Measurements from ENCODE around the gene HOXC9. TPM values are rescaled to one million over a fixed set of nuclear protein-coding genes. Genes with fewer than 3 reads are reported as not detected.
A peak's percentile ranks its signal among the peaks of the same experiment; 100 is the strongest.

The HOXC9 gene
- total RNA-seq, 6 donors from 2014 or later, result 0.17 to 0.23 TPM; not detected in 4

DNA sequence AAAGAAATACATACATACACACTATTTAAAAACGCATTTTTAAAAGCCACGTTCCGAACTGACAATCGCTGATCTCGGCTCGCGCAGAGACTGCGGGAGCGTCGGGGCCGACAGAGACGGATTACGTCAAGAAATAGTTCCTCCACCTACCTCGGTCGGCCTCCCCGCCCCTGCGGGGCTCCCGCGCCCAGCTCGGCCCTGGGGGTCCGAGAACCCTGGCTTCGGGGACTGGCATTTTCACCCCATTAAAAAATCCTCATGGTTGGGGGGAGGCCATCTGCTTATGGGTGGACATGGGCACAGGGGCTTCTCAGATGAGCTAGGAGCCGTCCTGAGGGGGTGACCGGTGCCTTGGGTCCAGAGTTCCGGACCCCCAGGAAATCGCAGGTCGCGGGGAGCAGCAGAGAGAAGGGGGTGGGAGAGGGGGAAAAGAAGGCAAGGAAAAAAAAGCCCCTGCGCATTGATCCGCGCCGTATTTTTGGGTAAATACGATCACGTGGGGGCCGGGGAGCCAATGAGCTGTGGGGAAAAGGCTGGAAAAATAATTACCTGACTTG, 324 bp upstream of the HOXC9 start:
- 5 to 6% methylated on average over 21 to 35 of the region's 35 CpGs for WGBS, 2 donors
- Histone ChIP-seq H3K4me1 (peaks cover 24 to 40% (median 33%) of the 10 kb centered on the region in 4 donors), H3K36me3 (no peaks in the 10 kb centered on the region), H3K27ac (no peak overlapping the region), H3K9me3 (no peaks in the 10 kb centered on the region), H3K27me3 (peaks cover 3 to 100% (median 60%) of the 10 kb centered on the region in 4 donors), H3K4me3 (peak overlapping the region in 2 of 4 donors; percentile 14 to 30)
- peak in 1 of 2 donors; percentile 55 for ATAC-seq (ENCODE audit: low FRiP score in 2 of 2)
- no peak for TF ChIP-seq EP300 (IDR thresholded peaks at IDR 0.05)
- TF ChIP-seq, protein P1, sequence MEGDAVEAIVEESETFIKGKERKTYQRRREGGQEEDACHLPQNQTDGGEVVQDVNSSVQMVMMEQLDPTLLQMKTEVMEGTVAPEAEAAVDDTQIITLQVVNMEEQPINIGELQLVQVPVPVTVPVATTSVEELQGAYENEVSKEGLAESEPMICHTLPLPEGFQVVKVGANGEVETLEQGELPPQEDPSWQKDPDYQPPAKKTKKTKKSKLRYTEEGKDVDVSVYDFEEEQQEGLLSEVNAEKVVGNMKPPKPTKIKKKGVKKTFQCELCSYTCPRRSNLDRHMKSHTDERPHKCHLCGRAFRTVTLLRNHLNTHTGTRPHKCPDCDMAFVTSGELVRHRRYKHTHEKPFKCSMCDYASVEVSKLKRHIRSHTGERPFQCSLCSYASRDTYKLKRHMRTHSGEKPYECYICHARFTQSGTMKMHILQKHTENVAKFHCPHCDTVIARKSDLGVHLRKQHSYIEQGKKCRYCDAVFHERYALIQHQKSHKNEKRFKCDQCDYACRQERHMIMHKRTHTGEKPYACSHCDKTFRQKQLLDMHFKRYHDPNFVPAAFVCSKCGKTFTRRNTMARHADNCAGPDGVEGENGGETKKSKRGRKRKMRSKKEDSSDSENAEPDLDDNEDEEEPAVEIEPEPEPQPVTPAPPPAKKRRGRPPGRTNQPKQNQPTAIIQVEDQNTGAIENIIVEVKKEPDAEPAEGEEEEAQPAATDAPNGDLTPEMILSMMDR (IDR thresholded peaks at IDR 0.05), result no peak
- TF ChIP-seq POLR2AphosphoS5 (IDR thresholded peaks at IDR 0.05), result no peak
- no peak for TF ChIP-seq POLR2A (IDR thresholded peaks at IDR 0.05)
- peak in 1 of 2 donors; percentile 72 for DNase-seq

DNA sequence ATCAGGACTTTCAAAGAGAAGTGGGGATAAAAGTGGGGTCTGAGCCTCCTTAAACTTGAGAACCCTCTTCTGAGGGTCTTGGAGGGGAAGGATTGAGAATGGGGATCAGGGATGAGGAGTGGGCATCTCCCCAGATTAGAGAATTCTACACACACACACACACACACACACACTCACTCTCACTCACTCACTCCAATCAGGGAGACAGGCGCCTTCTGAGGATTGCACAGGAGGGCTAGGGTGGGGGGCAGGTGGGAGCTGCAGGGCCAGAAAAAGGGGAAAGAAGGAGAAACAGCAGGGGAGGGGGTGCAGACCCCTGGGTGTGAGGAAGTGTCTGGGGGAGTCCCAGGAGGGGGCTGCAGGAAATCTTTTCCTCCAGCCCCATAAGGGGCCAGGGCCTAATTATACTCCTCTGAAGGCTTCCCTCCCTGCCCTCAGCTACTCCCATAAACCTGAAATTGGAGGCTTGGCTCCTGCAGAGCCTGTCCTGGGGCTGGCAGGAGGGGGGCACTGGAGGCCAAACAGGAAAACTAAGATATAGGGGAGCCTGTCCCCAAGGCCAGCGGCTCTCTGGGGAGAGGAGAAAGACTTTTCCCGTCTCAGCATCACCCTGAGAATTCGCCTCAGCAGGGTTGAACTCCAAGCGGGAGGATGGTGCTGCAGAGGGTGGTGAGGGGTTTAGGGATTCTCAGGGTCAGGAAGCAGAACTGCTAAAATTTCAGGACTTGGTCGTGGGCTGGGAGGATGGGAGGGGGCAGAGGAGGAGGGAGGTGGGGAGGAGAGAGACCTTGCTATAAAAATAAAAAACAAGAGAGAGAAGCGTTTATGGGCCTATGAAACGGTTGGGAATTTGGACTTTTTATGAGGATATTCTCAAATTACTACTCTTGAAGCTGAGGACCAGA, 1.6 kb downstream of the HOXC9 start:
- Histone ChIP-seq H3K27me3 (peaks cover 3 to 95% (median 58%) of the 10 kb centered on the region in 4 donors), H3K27ac (no peak overlapping the region), H3K4me1 (peaks cover 14 to 32% (median 23%) of the 10 kb centered on the region in 4 donors), H3K4me3 (no peak overlapping the region), H3K9me3 (no peaks in the 10 kb centered on the region), H3K36me3 (no peaks in the 10 kb centered on the region)
- DNase-seq, result no peak
- WGBS, 2 donors, result 23% methylated on average over 8 of the region's 8 CpGs
- no peak for ATAC-seq (ENCODE audit: low FRiP score in 2 of 2)
- TF ChIP-seq, protein P1 (IDR thresholded peaks at IDR 0.05), result no peak
- no peak for TF ChIP-seq POLR2AphosphoS5 (IDR thresholded peaks at IDR 0.05)
- TF ChIP-seq POLR2A (IDR thresholded peaks at IDR 0.05), result no peak
- no peak for TF ChIP-seq EP300 (IDR thresholded peaks at IDR 0.05)

DNA sequence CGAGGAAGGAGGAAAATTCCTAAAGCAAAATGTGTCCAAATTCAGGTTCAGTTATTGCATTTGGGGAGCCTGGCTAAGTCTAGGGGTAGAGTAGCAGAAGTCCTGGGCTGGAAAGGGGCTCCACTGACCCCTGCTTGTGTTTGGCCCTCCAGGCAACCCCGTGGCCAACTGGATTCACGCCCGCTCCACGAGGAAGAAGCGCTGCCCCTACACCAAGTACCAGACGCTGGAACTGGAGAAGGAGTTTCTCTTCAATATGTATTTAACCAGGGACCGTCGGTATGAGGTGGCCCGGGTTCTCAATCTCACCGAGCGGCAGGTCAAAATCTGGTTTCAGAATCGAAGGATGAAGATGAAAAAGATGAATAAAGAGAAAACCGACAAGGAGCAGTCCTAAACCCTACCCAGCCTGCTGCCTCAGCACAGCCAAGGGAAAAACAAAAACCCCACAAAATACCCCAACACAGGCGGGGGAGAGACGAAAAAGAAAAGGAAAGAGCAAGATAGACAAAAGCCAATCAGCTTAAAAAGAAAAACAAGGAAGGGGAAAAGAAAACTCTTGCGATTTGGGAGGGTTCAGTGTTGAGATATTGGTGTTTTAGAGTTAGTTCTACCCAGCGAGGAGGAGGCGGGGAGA, 2.4 kb downstream of the HOXC9 start:
- Histone ChIP-seq H3K36me3 (no peaks in the 10 kb centered on the region), H3K27me3 (peaks cover 1 to 95% (median 57%) of the 10 kb centered on the region in 4 donors), H3K9me3 (no peaks in the 10 kb centered on the region), H3K27ac (no peak overlapping the region), H3K4me1 (peaks cover 12 to 34% (median 23%) of the 10 kb centered on the region in 4 donors), H3K4me3 (no peak overlapping the region)
- 17 to 18% methylated on average over 19 of the region's 19 CpGs for whole genome bisulfite sequencing, 2 donors
- no peak for ATAC-seq (ENCODE audit: low FRiP score in 2 of 2)
- TF ChIP-seq POLR2A (IDR thresholded peaks at IDR 0.05) (no peak), POLR2AphosphoS5 (IDR thresholded peaks at IDR 0.05) (no peak), EP300 (IDR thresholded peaks at IDR 0.05) (no peak)
- TF ChIP-seq, protein P1 (IDR thresholded peaks at IDR 0.05), result no peak
- DNase-seq, result no peak

DNA sequence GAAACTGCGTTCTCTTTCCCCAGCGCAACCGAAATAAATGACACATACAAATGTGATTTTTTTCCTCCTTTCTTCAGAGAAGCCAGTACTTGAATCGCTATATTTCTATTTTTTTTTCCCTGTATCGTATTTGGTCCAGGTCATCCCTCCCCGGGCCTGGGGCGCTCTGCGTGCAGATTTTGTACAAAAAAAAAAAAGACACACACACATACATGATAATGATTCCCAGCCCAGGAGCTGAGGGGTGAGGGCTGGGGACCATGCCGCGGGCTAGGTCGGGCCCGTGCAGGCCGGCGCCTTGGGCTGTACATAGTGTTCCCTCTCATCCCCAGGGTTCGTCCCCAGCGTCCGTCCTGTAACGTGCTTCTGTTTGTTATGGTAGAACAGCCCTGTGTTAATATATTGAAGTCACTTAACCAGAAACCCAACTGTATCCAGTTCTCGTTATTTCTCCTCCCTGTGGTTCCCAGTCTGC, 3.0 kb downstream of the HOXC9 start:
- 16 to 19% methylated on average over 16 to 19 of the region's 19 CpGs for WGBS, 2 donors
- no peak for TF ChIP-seq EP300 (IDR thresholded peaks at IDR 0.05)
- TF ChIP-seq POLR2AphosphoS5 (IDR thresholded peaks at IDR 0.05), result no peak
- TF ChIP-seq POLR2A (IDR thresholded peaks at IDR 0.05), result no peak
- TF ChIP-seq, protein P1 (IDR thresholded peaks at IDR 0.05), result no peak
- ATAC-seq (ENCODE audit: low FRiP score in 2 of 2) (no peak), DNase-seq (peak in 1 of 2 donors; percentile 37)
- Histone ChIP-seq H3K9me3 (no peaks in the 10 kb centered on the region), H3K36me3 (no peaks in the 10 kb centered on the region), H3K4me1 (peaks cover 11 to 32% (median 22%) of the 10 kb centered on the region in 4 donors), H3K27me3 (peaks cover 3 to 95% (median 56%) of the 10 kb centered on the region in 4 donors), H3K4me3 (no peak overlapping the region), H3K27ac (no peak overlapping the region)

All from upper lobe of left lung (tissue), 6 donors.